ENCODE measurements around the gene SLAIN1. TPM values are rescaled to one million over a fixed set of nuclear protein-coding genes. Genes with fewer than 3 reads are reported as not detected.

SLAIN1 gene
- total and polyA plus RNA-seq, 2 donors (not counting 3 experiments of a cell fraction or from before 2014, with no cell fraction given) = 4.1 to 4.3 TPM

DNA sequence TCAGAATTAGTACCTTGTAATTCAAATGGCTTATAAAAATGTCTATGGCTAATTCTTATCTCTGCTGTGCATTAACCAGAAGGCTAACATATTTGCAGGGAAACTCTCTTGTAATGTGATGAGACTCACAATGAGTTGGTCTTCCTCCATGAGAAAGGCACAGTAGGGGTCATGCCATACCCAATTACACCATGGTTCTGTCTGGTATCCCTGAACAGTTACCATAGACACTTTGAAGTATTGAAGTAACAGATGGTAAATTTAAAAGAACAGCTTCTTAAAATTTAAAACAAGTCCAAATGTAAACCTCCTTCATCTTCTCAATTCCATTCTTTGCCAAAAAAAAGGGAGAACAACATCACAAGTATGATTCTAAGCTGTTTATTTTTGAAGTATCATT, 22.6 kb upstream of the SLAIN1 start:
- CTCF ChIA-PET = interaction anchor here (0.6 to 1.1 kb wide), 2 partner anchors 16 to 182 kb away, joined by 3 to 4 read pairs; no protein-coding TSS in a partner anchor

More for the DNA sequence above, 22.6 kb upstream of the SLAIN1 start:
- Histone ChIP-seq H3K9me1 (replicated peaks; ENCODE audit: control insufficient read depth, extremely low read depth, insufficient read depth, low read length) (no peaks in the 10 kb centered on the region), H3K79me2 (ENCODE audit: control insufficient read depth, insufficient read depth, low read length) (no peaks in the 10 kb centered on the region), H3K4me2 (ENCODE audit: insufficient read depth, low read length) (no peak overlapping the region), H4K20me1 (replicated peaks; ENCODE audit: control insufficient read depth, extremely low read depth, insufficient read depth, low read length) (no peaks in the 10 kb centered on the region), H3K9ac (replicated peaks; ENCODE audit: extremely low read depth, insufficient read depth, low read length) (no peak overlapping the region), H3K9me3 (replicated peaks; ENCODE audit: control insufficient read depth, insufficient read depth, low read length) (no peaks in the 10 kb centered on the region), H3K4me3 (replicated peaks in 1 of 3; ENCODE audit: insufficient read depth in 1 of 3, low read depth in 1 of 3, low read length in 3 of 3) (no peak overlapping the region), H3K27ac (ENCODE audit: insufficient read depth, low read depth, low read length) (no peak overlapping the region), H3K36me3 (ENCODE audit: control insufficient read depth in 2 of 2, extremely low read depth in 1 of 2, insufficient read depth in 2 of 2, low read length in 2 of 2) (no peaks in the 10 kb centered on the region), H3K4me1 (ENCODE audit: control insufficient read depth, extremely low read depth, insufficient read depth, low read length) (no peaks in the 10 kb centered on the region), H3K27me3 (ENCODE audit: control insufficient read depth in 2 of 2, insufficient read depth in 2 of 2, low read length in 2 of 2) (no peaks in the 10 kb centered on the region), H2AFZ (ENCODE audit: low read depth, low read length) (no peak overlapping the region)
- POLR2A ChIA-PET = no interaction called here
- DNase-seq (ENCODE audit: low read depth, low spot score) (no peak), FAIRE-seq (no peak)
- TF ChIP-seq JUN (IDR thresholded peaks at IDR 0.05; ENCODE audit: borderline replicate concordance, insufficient read depth, insufficient read length, low read depth) = no peak
- no peak for TF ChIP-seq FOS (IDR thresholded peaks at IDR 0.05; ENCODE audit: borderline replicate concordance, insufficient read depth, low read length)
- no peak for TF ChIP-seq MYC (IDR thresholded peaks at IDR 0.05; ENCODE audit: low read depth, low read length)
- no peak for TF ChIP-seq GATA2 (IDR thresholded peaks at IDR 0.05; ENCODE audit: insufficient read depth, insufficient read length, low read depth, low read length)
- no peak for TF ChIP-seq EZH2 (IDR thresholded peaks at IDR 0.05; ENCODE audit: borderline replicate concordance, low read depth, low read length, severe bottlenecking)
- TF ChIP-seq, protein P1, sequence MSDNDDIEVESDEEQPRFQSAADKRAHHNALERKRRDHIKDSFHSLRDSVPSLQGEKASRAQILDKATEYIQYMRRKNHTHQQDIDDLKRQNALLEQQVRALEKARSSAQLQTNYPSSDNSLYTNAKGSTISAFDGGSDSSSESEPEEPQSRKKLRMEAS (IDR thresholded peaks at IDR 0.05; ENCODE audit: insufficient read depth, insufficient read length) = no peak
- TF ChIP-seq, protein P2, sequence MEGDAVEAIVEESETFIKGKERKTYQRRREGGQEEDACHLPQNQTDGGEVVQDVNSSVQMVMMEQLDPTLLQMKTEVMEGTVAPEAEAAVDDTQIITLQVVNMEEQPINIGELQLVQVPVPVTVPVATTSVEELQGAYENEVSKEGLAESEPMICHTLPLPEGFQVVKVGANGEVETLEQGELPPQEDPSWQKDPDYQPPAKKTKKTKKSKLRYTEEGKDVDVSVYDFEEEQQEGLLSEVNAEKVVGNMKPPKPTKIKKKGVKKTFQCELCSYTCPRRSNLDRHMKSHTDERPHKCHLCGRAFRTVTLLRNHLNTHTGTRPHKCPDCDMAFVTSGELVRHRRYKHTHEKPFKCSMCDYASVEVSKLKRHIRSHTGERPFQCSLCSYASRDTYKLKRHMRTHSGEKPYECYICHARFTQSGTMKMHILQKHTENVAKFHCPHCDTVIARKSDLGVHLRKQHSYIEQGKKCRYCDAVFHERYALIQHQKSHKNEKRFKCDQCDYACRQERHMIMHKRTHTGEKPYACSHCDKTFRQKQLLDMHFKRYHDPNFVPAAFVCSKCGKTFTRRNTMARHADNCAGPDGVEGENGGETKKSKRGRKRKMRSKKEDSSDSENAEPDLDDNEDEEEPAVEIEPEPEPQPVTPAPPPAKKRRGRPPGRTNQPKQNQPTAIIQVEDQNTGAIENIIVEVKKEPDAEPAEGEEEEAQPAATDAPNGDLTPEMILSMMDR (IDR thresholded peaks at IDR 0.05; ENCODE audit: extremely low read depth in 1 of 2, insufficient read depth in 1 of 2, low read depth in 1 of 2, low read length in 2 of 2) = no peak
- no peak for TF ChIP-seq POLR2A (IDR thresholded peaks at IDR 0.05; ENCODE audit: low read depth, low read length)
- TF ChIP-seq POLR2AphosphoS5 (IDR thresholded peaks at IDR 0.05; ENCODE audit: insufficient read depth, low read depth, low read length) = no peak
- intact Hi-C loops (cut with micrococcal nuclease) = no loop called here
- dilution Hi-C loops (cut with MboI; ENCODE audit: extremely low pct_ligation_motif_present, low sequenced_read_pairs) = no loop called here
- no TSS peak for BruUV-seq (replicated peaks)
